BLaER1 (cell line): ENCODE measurements around the gene ITGB3.
"Not testable (repeated sequence)": the region's sequence is repeated elsewhere in the genome, so short reads cannot be mapped to it uniquely, and the experiment has no call there.

Source experiments
- H3K27ac ChIP-seq: shearing (Covaris generic); formaldehyde crosslinking; 2 replicates; pipeline ENCODE4 v1.8.1; 2022
- H3K27me3 ChIP-seq: shearing (Covaris generic); formaldehyde crosslinking; 2 replicates; pipeline ENCODE4 v1.8.1; 2022
- H3K36me3 ChIP-seq: shearing (Covaris generic); formaldehyde crosslinking; 2 replicates; pipeline ENCODE4 v1.8.1; 2022
- H3K4me1 ChIP-seq: shearing (Covaris generic); formaldehyde crosslinking; 2 replicates; pipeline ENCODE4 v1.8.1; 2022
- H3K4me2 ChIP-seq: shearing (Covaris generic); formaldehyde crosslinking; 2 replicates; pipeline ENCODE4 v1.8.1; 2022
- H3K4me3 ChIP-seq: shearing (Covaris generic); formaldehyde crosslinking; 2 replicates; pipeline ENCODE4 v1.8.1; 2022
- H3K9ac ChIP-seq: shearing (Covaris generic); formaldehyde crosslinking; 2 replicates; pipeline ENCODE4 v1.8.1; 2022
- H3K9me3 ChIP-seq: shearing (Covaris generic); formaldehyde crosslinking; 2 replicates; pipeline ENCODE4 v1.8.1; 2022
- H4K20me1 ChIP-seq: shearing (Covaris generic); formaldehyde crosslinking; 2 replicates; pipeline ENCODE4 v1.8.1; 2022
- Cebpa-rat ChIP-seq: shearing (Covaris generic); IDR thresholded peaks from 2 replicates; pipeline ENCODE4 v1.8.1; 2022

ITGB3 gene

GRCh38 chr17:47210779-47211178 lies 42.8 kb upstream of the ITGB3 start:
- H3K4me2 ChIP-seq, result peak overlapping the region; percentile 91
- H3K4me3 ChIP-seq, result no peak overlapping the region
- H4K20me1 ChIP-seq, result no peaks in the 10 kb centered on the region
- TF ChIP-seq Cebpa-rat, result no peak
- H3K36me3 ChIP-seq, result no peaks in the 10 kb centered on the region
- no peaks in the 10 kb centered on the region for H3K27me3 ChIP-seq
- peak overlapping the region; percentile 23; the same call in 1 of the 2 replicates for H3K27ac ChIP-seq
- H3K9me3 ChIP-seq, result no peaks in the 10 kb centered on the region
- peaks cover 55% of the 10 kb centered on the region for H3K4me1 ChIP-seq
- H3K9ac ChIP-seq, result no peak overlapping the region

GRCh38 chr17:47212458-47212857 lies 41.2 kb upstream of the ITGB3 start:
- no peaks in the 10 kb centered on the region for H4K20me1 ChIP-seq

GRCh38 chr17:47213540-47213939 lies 40.1 kb upstream of the ITGB3 start:
- Histone ChIP-seq H3K9me3 (no peaks in the 10 kb centered on the region), H3K9ac (no peak overlapping the region), H3K27me3 (no peaks in the 10 kb centered on the region), H3K4me1 (peaks cover 49% of the 10 kb centered on the region), H4K20me1 (no peaks in the 10 kb centered on the region), H3K4me3 (no peak overlapping the region), H3K36me3 (no peaks in the 10 kb centered on the region), H3K27ac (no peak overlapping the region), H3K4me2 (no peak overlapping the region)
- TF ChIP-seq Cebpa-rat, result no peak

More at GRCh38 chr17:47212458-47212857, 41.2 kb upstream of the ITGB3 start:
- no peaks in the 10 kb centered on the region for H3K27me3 ChIP-seq
- no peak overlapping the region for H3K4me2 ChIP-seq
- H3K36me3 ChIP-seq, result no peaks in the 10 kb centered on the region
- no peak overlapping the region for H3K27ac ChIP-seq
- no peak overlapping the region for H3K4me3 ChIP-seq
- TF ChIP-seq Cebpa-rat, result no peak
- H3K9me3 ChIP-seq, result no peaks in the 10 kb centered on the region
- peaks cover 49% of the 10 kb centered on the region for H3K4me1 ChIP-seq
- H3K9ac ChIP-seq, result no peak overlapping the region

GRCh38 chr17:47214931-47215330 lies 38.7 kb upstream of the ITGB3 start:
- Histone ChIP-seq H3K4me3 (no peak overlapping the region), H3K27me3 (no peaks in the 10 kb centered on the region), H3K36me3 (no peaks in the 10 kb centered on the region), H3K4me2 (no peak overlapping the region), H4K20me1 (no peaks in the 10 kb centered on the region), H3K27ac (no peak overlapping the region), H3K9ac (no peak overlapping the region), H3K4me1 (peaks cover 49% of the 10 kb centered on the region), H3K9me3 (no peaks in the 10 kb centered on the region)
- no peak for TF ChIP-seq Cebpa-rat

GRCh38 chr17:47216821-47217220 lies 36.8 kb upstream of the ITGB3 start:
- Histone ChIP-seq H3K4me2 (peak overlapping the region; percentile 84), H3K4me1 (peaks cover 54% of the 10 kb centered on the region)
- H3K27me3 ChIP-seq, H3K9me3 ChIP-seq, H3K4me3 ChIP-seq, H3K27ac ChIP-seq, H4K20me1 ChIP-seq, H3K9ac ChIP-seq, H3K36me3 ChIP-seq: not testable (repeated sequence)

GRCh38 chr17:47217279-47217678 lies 36.3 kb upstream of the ITGB3 start:
- H3K9ac ChIP-seq, H3K27ac ChIP-seq, H3K27me3 ChIP-seq, H3K9me3 ChIP-seq, H3K4me3 ChIP-seq, H4K20me1 ChIP-seq, H3K36me3 ChIP-seq: not testable (repeated sequence)
- H3K4me2 ChIP-seq, result peak overlapping the region; percentile 84
- H3K4me1 ChIP-seq, result peaks cover 57% of the 10 kb centered on the region

- no peak for TF ChIP-seq Cebpa-rat
- H3K9me3 ChIP-seq, result peaks cover 22% of the 10 kb centered on the region
- no peaks in the 10 kb centered on the region for H3K27me3 ChIP-seq
- peak overlapping the region; percentile 72 for H3K27ac ChIP-seq
- H3K4me1 ChIP-seq, result peaks cover 57% of the 10 kb centered on the region
- peaks cover 10% of the 10 kb centered on the region; the same call in 1 of the 2 replicates for H3K36me3 ChIP-seq
- H3K4me3 ChIP-seq, result no peak overlapping the region
- peak overlapping the region; percentile 35; the same call in 1 of the 2 replicates for H3K9ac ChIP-seq
- no peaks in the 10 kb centered on the region for H4K20me1 ChIP-seq
- H3K4me2 ChIP-seq, result peak overlapping the region; percentile 84
Measured at GRCh38 chr17:47218896-47219430, 34.7 kb upstream of the ITGB3 start.

GRCh38 chr17:47219621-47220475 lies 33.8 kb upstream of the ITGB3 start:
- no peak for TF ChIP-seq Cebpa-rat
- H3K36me3 ChIP-seq, result peaks cover 10% of the 10 kb centered on the region; the same call in 1 of the 2 replicates
- H3K27me3 ChIP-seq, result no peaks in the 10 kb centered on the region
- H3K4me3 ChIP-seq, result no peak overlapping the region
- H3K4me2 ChIP-seq, result peak overlapping the region; percentile 84
- H3K9ac ChIP-seq, result no peak overlapping the region; the same call in 1 of the 2 replicates
- H3K9me3 ChIP-seq, result peaks cover 30% of the 10 kb centered on the region
- peak overlapping the region; percentile 72 for H3K27ac ChIP-seq
- no peaks in the 10 kb centered on the region for H4K20me1 ChIP-seq
- H3K4me1 ChIP-seq, result peaks cover 57% of the 10 kb centered on the region

GRCh38 chr17:47220531-47220999 lies 33.1 kb upstream of the ITGB3 start:
- Histone ChIP-seq H3K9me3 (peaks cover 34% of the 10 kb centered on the region), H3K36me3 (peaks cover 10% of the 10 kb centered on the region; the same call in 1 of the 2 replicates), H3K27ac (peak overlapping the region; percentile 5), H3K4me2 (peak overlapping the region; percentile 84), H3K4me3 (no peak overlapping the region), H4K20me1 (no peaks in the 10 kb centered on the region), H3K4me1 (peaks cover 57% of the 10 kb centered on the region), H3K27me3 (no peaks in the 10 kb centered on the region), H3K9ac (no peak overlapping the region; the same call in 1 of the 2 replicates)
- no peak for TF ChIP-seq Cebpa-rat

GRCh38 chr17:47221154-47221553 lies 32.5 kb upstream of the ITGB3 start:
- Histone ChIP-seq H3K9ac (no peak overlapping the region), H3K27ac (peak overlapping the region; percentile 5; the same call in 1 of the 2 replicates), H4K20me1 (no peaks in the 10 kb centered on the region), H3K4me2 (peak overlapping the region; percentile 84), H3K4me3 (no peak overlapping the region), H3K9me3 (peaks cover 34% of the 10 kb centered on the region), H3K27me3 (no peaks in the 10 kb centered on the region), H3K4me1 (peaks cover 57% of the 10 kb centered on the region), H3K36me3 (peaks cover 10% of the 10 kb centered on the region; the same call in 1 of the 2 replicates)
- TF ChIP-seq Cebpa-rat, result no peak
